Measurements from ENCODE around the gene IMPDH1. TPM values are rescaled to one million over a fixed set of nuclear protein-coding genes. Genes with fewer than 3 reads are reported as not detected.

IMPDH1 gene
- total and polyA plus RNA-seq, 9 of the 15 experiments (the other 6 are each of a cell fraction or from before 2014, with no cell fraction given): 0.80 to 118 (median 64.3) TPM

DNA sequence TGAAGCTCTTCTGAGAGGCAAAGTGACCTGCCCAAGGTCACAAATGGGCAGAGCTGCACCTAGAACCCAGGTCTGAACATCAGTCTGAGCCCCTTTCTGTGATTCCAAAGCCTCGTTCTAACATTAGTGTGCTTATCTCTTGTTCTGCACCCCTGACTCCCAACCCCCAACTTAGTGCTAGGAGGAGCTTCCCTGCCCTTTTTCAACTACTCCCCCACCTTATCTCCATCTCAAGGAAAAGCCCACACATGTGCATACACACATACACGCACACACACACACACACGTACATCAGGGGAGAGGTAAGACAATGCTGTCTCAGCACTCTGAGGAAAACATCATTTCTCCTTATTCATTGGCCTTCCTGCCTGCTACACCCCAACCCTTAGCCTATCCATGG is 56.6 kb downstream of the IMPDH1 start (continued):
- no peak for TF ChIP-seq ZNF318 (IDR thresholded peaks at IDR 0.05; ENCODE audit: borderline replicate concordance in 1 of 2, low read depth in 1 of 2)
- no peak for TF ChIP-seq SLC30A9 (CRISPR knock-in tag; IDR thresholded peaks at IDR 0.05)
- no peak for TF ChIP-seq ZNF778 (CRISPR knock-in tag; IDR thresholded peaks at IDR 0.05)
- TF ChIP-seq MTA1 (IDR thresholded peaks at IDR 0.05; ENCODE audit: borderline replicate concordance): peak; percentile 49; the same call in 1 of the 2 replicates
- TF ChIP-seq L3MBTL2 (IDR thresholded peaks at IDR 0.05): no peak
- no peak for TF ChIP-seq YBX1 (IDR thresholded peaks at IDR 0.05)
- TF ChIP-seq POU5F1 (IDR thresholded peaks at IDR 0.05; ENCODE audit: borderline replicate concordance, low read depth, low read length, partially characterized antibody): no peak
- peak; percentile 67 for TF ChIP-seq SMARCE1 (IDR thresholded peaks at IDR 0.05)
- 0 out of 2 replicates have a peak, but pooled peaks have one; percentile 59 for TF ChIP-seq KHSRP (IDR thresholded peaks at IDR 0.05)
- no peak for TF ChIP-seq U2AF2 (optimal IDR thresholded peaks at IDR 0.05; ENCODE audit: low read depth, low read length)
- no peak for TF ChIP-seq ZZZ3 (IDR thresholded peaks at IDR 0.05)
- no peak for TF ChIP-seq BRCA1 (IDR thresholded peaks at IDR 0.05)
- no peak for TF ChIP-seq BRCA1 (CRISPR knock-in tag; IDR thresholded peaks at IDR 0.05)
- TF ChIP-seq GTF2E2 (tag; IDR thresholded peaks at IDR 0.05): no peak
- TF ChIP-seq, protein P1, sequence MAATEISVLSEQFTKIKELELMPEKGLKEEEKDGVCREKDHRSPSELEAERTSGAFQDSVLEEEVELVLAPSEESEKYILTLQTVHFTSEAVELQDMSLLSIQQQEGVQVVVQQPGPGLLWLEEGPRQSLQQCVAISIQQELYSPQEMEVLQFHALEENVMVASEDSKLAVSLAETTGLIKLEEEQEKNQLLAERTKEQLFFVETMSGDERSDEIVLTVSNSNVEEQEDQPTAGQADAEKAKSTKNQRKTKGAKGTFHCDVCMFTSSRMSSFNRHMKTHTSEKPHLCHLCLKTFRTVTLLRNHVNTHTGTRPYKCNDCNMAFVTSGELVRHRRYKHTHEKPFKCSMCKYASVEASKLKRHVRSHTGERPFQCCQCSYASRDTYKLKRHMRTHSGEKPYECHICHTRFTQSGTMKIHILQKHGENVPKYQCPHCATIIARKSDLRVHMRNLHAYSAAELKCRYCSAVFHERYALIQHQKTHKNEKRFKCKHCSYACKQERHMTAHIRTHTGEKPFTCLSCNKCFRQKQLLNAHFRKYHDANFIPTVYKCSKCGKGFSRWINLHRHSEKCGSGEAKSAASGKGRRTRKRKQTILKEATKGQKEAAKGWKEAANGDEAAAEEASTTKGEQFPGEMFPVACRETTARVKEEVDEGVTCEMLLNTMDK (IDR thresholded peaks at IDR 0.05; ENCODE audit: borderline replicate concordance, insufficient read depth, low read depth, low read length, poor library complexity, severe bottlenecking): no peak
- TF ChIP-seq CREBBP (IDR thresholded peaks at IDR 0.05; ENCODE audit: low read depth, low read length): no peak
- 0 out of 2 replicates have a peak, but pooled peaks have one; percentile 49 for TF ChIP-seq NFATC3 (IDR thresholded peaks at IDR 0.05)
- peak; percentile 62 to 77 for TF ChIP-seq TRIM24 (IDR thresholded peaks at IDR 0.05)
- TF ChIP-seq, protein P2, sequence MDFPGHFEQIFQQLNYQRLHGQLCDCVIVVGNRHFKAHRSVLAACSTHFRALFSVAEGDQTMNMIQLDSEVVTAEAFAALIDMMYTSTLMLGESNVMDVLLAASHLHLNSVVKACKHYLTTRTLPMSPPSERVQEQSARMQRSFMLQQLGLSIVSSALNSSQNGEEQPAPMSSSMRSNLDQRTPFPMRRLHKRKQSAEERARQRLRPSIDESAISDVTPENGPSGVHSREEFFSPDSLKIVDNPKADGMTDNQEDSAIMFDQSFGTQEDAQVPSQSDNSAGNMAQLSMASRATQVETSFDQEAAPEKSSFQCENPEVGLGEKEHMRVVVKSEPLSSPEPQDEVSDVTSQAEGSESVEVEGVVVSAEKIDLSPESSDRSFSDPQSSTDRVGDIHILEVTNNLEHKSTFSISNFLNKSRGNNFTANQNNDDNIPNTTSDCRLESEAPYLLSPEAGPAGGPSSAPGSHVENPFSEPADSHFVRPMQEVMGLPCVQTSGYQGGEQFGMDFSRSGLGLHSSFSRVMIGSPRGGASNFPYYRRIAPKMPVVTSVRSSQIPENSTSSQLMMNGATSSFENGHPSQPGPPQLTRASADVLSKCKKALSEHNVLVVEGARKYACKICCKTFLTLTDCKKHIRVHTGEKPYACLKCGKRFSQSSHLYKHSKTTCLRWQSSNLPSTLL (IDR thresholded peaks at IDR 0.05): no peak
